A549 (cell line): ENCODE data around the gene CCDC157. TPM values are rescaled to one million over a fixed set of nuclear protein-coding genes. Genes with fewer than 3 reads are reported as not detected.

Source experiments
- ATAC-seq, 2 experiments: fragments of 200-7000 bp in 1 of 2; fragments of >200 bp in 1 of 2; cut with Nextera tagmentation in 1 of 2; cut with Tn5 transposase in 1 of 2; 3 replicates each; pipeline versions ENCODE4 v1.8.0 to v1.9.1; 2018 to 2020; ENCODE audit warnings: mild to moderate bottlenecking in 1 of 2, moderate library complexity in 1 of 2
- CTCF ChIA-PET: fragments of 300-600 bp; sonication (Branson Sonifier 250); formaldehyde crosslinking; extraction: SDS; loops from one replicate; lab custom pipeline; 2021; ENCODE audit warnings: antibody characterized with exemption, inconsistent platforms; lab: Yijun Ruan, JAX
- POLR2A ChIA-PET: fragments of 350-600 bp; formaldehyde crosslinking; extraction: SDS; loops from one replicate; lab custom pipeline; 2021; ENCODE audit warnings: antibody characterized with exemption, inconsistent platforms; lab: Yijun Ruan, JAX
- DNase-seq, 2 experiments: peaks; one replicate each; pipeline versions ENCODE4 v3.0.0 to v3.0.0-alpha.2; 2011 to 2016; ENCODE audit warnings: low read depth in 1 of 2, low spot score in 1 of 2
- FAIRE-seq: peaks from 2 replicates; lab custom pipeline; 2011; peaks lifted over from hg19 to GRCh38; lab: Jason Lieb, UNC
- H3K27ac ChIP-seq, 2 experiments: fragments of >200 bp; sonication (Bioruptor Twin); formaldehyde crosslinking; 3 replicates each; pipeline ENCODE4 v1.5.1; 2016 to 2017
- H3K4me1 ChIP-seq: fragments of >200 bp; sonication (Bioruptor Twin); formaldehyde crosslinking; 3 replicates; pipeline ENCODE4 v1.6.1; 2016
- H3K4me2 ChIP-seq: fragments of >200 bp; sonication (Bioruptor Twin); formaldehyde crosslinking; 3 replicates; pipeline ENCODE4 v1.6.1; 2016
- H3K4me3 ChIP-seq: fragments of >200 bp; sonication (Bioruptor Twin); formaldehyde crosslinking; 3 replicates; pipeline ENCODE4 v1.5.1; 2016
- H3K9me3 ChIP-seq: fragments of >200 bp; sonication (Bioruptor Twin); formaldehyde crosslinking; 3 replicates; pipeline ENCODE4 v1.6.1; 2016
- ATOH8 ChIP-seq: fragments of 250-450 bp; sonication (Bioruptor Pico); IDR thresholded peaks from 2 replicates; pipeline ENCODE4 v1.5.0; 2020; ENCODE audit warnings: low read depth, mild to moderate bottlenecking, moderate library complexity
- BCL3 ChIP-seq: fragments of >200 bp; sonication (Bioruptor Twin); formaldehyde crosslinking; IDR thresholded peaks from 3 replicates; pipeline ENCODE4 v1.6.1; 2016
- CBX2 ChIP-seq: fragments of 200-600 bp; sonication (generic); IDR thresholded peaks from 2 replicates; pipeline ENCODE4 v1.6.1; 2016; ENCODE audit warnings: low read depth, mild to moderate bottlenecking, borderline replicate concordance
- CEBPB ChIP-seq, 2 experiments: fragments of >200 bp in 1 of 2; sonication (Bioruptor Twin) in 1 of 2; formaldehyde crosslinking in 1 of 2; IDR thresholded peaks; 2 replicates each; pipeline ENCODE4 v1.6.1; 2012 to 2016
- E2F6 ChIP-seq: IDR thresholded peaks from 2 replicates; pipeline ENCODE4 v1.6.1; 2012; ENCODE audit warnings: low read depth, borderline replicate concordance
- ELK1 ChIP-seq: fragments of 150-350 bp; IDR thresholded peaks from 2 replicates; pipeline ENCODE4 v1.6.1; 2014; ENCODE audit warnings: low read depth, mild to moderate bottlenecking, low read length
- EP300 ChIP-seq, 2 experiments: fragments of >200 bp; sonication (Bioruptor Twin); formaldehyde crosslinking; IDR thresholded peaks; 2 replicates in 1 of 2; 3 replicates in 1 of 2; pipeline ENCODE4 v1.6.1; 2016 to 2017
- FOXS1 ChIP-seq: fragments of 250-450 bp; sonication (Bioruptor Pico); IDR thresholded peaks from 2 replicates; pipeline ENCODE4 v1.5.0; 2020; ENCODE audit warnings: mild to moderate bottlenecking, moderate library complexity
- HDAC2 ChIP-seq: fragments of 200-600 bp; sonication (generic); IDR thresholded peaks from 2 replicates; pipeline ENCODE4 v1.6.1; 2016
- HOXA7 ChIP-seq: fragments of 250-450 bp; sonication (Bioruptor Pico); IDR thresholded peaks from 2 replicates; pipeline ENCODE4 v1.5.0; 2020; ENCODE audit warnings: mild to moderate bottlenecking, moderate library complexity
- JUNB ChIP-seq: fragments of >200 bp; sonication (Bioruptor Twin); formaldehyde crosslinking; IDR thresholded peaks from 2 replicates; pipeline ENCODE4 v1.6.1; 2016
- MAZ ChIP-seq: fragments of 150-350 bp; IDR thresholded peaks from 2 replicates; pipeline ENCODE4 v1.6.1; 2014; ENCODE audit warnings: antibody characterized with exemption, low read depth, low read length, borderline replicate concordance
- MYC ChIP-seq: IDR thresholded peaks from 2 replicates; pipeline ENCODE4 v1.6.1; 2012; ENCODE audit warnings: mild to moderate bottlenecking, inconsistent platforms, low read length, improper control_type of control experiment, borderline replicate concordance
- NFE2L2 ChIP-seq: fragments of 150-350 bp; conservative IDR thresholded peaks from 2 replicates; pipeline ENCODE4 v1.6.1; 2014; ENCODE audit warnings: low read length
- RARB ChIP-seq: fragments of 250-450 bp; sonication (Bioruptor Pico); IDR thresholded peaks from 2 replicates; pipeline ENCODE4 v1.8.0; 2021; ENCODE audit warnings: mild to moderate bottlenecking, moderate library complexity
- TFCP2L1 ChIP-seq: fragments of 250-450 bp; sonication (Bioruptor Pico); IDR thresholded peaks from 2 replicates; pipeline ENCODE4 v1.5.0; 2021; ENCODE audit warnings: mild to moderate bottlenecking
- USF2 ChIP-seq: fragments of 450-650 bp; IDR thresholded peaks from 2 replicates; pipeline ENCODE4 v1.6.1; 2014; ENCODE audit warnings: antibody characterized with exemption
- WGBS: methylation state at CpG from one replicate; pipeline ENCODE4 v1.1.6; 2017; ENCODE audit errors: missing lambda C conversion rate; 5-methylcytosine and 5-hydroxymethylcytosine counted together
- polyA plus RNA-seq, 4 experiments: library from polyadenylated mRNA; depleted of rRNA in 3 of 4; stranded (reverse); fragments of >200 nt; fragmentation: RNase III in 1 of 4; extraction: RNeasy Plus Mini Kit Qiagen cat#74134 plus additional on column Dnase treatment in 1 of 4; gene quantifications; 2 replicates in 3 of 4; 3 replicates in 1 of 4; pipeline ENCODE4 v1.2.3, GENCODE V29; 2011 to 2017
- TF ChIP-seq, protein P1 (sequence below): fragments of 250-450 bp; sonication (Bioruptor Pico); IDR thresholded peaks from 2 replicates; pipeline ENCODE4 v1.5.0; 2021; ENCODE audit warnings: mild to moderate bottlenecking, moderate library complexity, borderline replicate concordance

CCDC157 gene
- polyA plus RNA-seq, 2 of the 4 experiments (the other 2 are of a cell fraction) = 1.4 to 2.5 TPM

- Histone ChIP-seq H3K4me3 (no peak overlapping the region), H3K27ac (no peak overlapping the region), H3K4me2 (no peak overlapping the region), H3K9me3 (no peaks in the 10 kb centered on the region), H3K4me1 (peaks cover 12% of the 10 kb centered on the region)
- ATAC-seq = no peak
- TF ChIP-seq FOXS1 = no peak
- no peak for TF ChIP-seq TFCP2L1 (CRISPR knock-in tag)
- ChIA-PET POLR2A (no interaction called here), CTCF (no interaction called here)
- no peak for FAIRE-seq
- WGBS = 95% methylated on average over 6 of the region's 6 CpGs
- no peak for DNase-seq
Observed at GRCh38 chr22:30404307-30404706, 47.5 kb downstream of the CCDC157 start.

- no peak for TF ChIP-seq JUNB
- no peak for TF ChIP-seq RARB (CRISPR knock-in tag)
- no peak for TF ChIP-seq E2F6
- no peak for TF ChIP-seq EP300 (IDR thresholded peaks at IDR 0.05)
- TF ChIP-seq CBX2 = no peak
- no peak for TF ChIP-seq HOXA7
- TF ChIP-seq, protein P1, sequence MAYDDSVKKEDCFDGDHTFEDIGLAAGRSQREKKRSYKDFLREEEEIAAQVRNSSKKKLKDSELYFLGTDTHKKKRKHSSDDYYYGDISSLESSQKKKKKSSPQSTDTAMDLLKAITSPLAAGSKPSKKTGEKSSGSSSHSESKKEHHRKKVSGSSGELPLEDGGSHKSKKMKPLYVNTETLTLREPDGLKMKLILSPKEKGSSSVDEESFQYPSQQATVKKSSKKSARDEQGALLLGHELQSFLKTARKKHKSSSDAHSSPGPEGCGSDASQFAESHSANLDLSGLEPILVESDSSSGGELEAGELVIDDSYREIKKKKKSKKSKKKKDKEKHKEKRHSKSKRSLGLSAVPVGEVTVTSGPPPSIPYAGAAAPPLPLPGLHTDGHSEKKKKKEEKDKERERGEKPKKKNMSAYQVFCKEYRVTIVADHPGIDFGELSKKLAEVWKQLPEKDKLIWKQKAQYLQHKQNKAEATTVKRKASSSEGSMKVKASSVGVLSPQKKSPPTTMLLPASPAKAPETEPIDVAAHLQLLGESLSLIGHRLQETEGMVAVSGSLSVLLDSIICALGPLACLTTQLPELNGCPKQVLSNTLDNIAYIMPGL (CRISPR knock-in tag) = no peak
- no peak for TF ChIP-seq ELK1
- TF ChIP-seq NFE2L2 = no peak
- TF ChIP-seq BCL3 = no peak
- TF ChIP-seq MAZ = no peak
- TF ChIP-seq ATOH8 (CRISPR knock-in tag) = no peak
- TF ChIP-seq CEBPB (IDR thresholded peaks at IDR 0.05) = no peak
- no peak for TF ChIP-seq MYC
- TF ChIP-seq HDAC2 = no peak
- TF ChIP-seq USF2 = no peak
- no peak for DNase-seq
- Histone ChIP-seq H3K27ac (no peak overlapping the region), H3K4me3 (no peak overlapping the region), H3K9me3 (no peaks in the 10 kb centered on the region), H3K4me1 (peaks cover 12% of the 10 kb centered on the region), H3K4me2 (no peak overlapping the region)
- ChIA-PET CTCF (interaction anchor here (0.8 to 2.9 kb wide), 3 partner anchors 17 to 39 kb away, joined by 3 to 12 read pairs (median 3); partner anchors contain the start of gene RNF215), POLR2A (no interaction called here)
- no peak for ATAC-seq
- no peak for FAIRE-seq
- WGBS = 90% methylated on average over 3 of the region's 4 CpGs
Observed at GRCh38 chr22:30405731-30406130, 48.9 kb downstream of the CCDC157 start.
